ENCODE data around the gene PLCB1.

- TF ChIP-seq, protein P1, sequence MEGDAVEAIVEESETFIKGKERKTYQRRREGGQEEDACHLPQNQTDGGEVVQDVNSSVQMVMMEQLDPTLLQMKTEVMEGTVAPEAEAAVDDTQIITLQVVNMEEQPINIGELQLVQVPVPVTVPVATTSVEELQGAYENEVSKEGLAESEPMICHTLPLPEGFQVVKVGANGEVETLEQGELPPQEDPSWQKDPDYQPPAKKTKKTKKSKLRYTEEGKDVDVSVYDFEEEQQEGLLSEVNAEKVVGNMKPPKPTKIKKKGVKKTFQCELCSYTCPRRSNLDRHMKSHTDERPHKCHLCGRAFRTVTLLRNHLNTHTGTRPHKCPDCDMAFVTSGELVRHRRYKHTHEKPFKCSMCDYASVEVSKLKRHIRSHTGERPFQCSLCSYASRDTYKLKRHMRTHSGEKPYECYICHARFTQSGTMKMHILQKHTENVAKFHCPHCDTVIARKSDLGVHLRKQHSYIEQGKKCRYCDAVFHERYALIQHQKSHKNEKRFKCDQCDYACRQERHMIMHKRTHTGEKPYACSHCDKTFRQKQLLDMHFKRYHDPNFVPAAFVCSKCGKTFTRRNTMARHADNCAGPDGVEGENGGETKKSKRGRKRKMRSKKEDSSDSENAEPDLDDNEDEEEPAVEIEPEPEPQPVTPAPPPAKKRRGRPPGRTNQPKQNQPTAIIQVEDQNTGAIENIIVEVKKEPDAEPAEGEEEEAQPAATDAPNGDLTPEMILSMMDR (IDR thresholded peaks at IDR 0.05; ENCODE audit: insufficient read depth, low read depth, low read length): no peak
- no peak for TF ChIP-seq EZH2 (IDR thresholded peaks at IDR 0.05; ENCODE audit: insufficient read depth, low read length)
Observed at GRCh38 chr20:8228315-8228714, 96.2 kb downstream of the PLCB1 start.

All from astrocyte (in vitro differentiated cells and primary cell).